Calu3 (cell line): ENCODE results near the gene CNKSR3. TPM values are rescaled to one million over a fixed set of nuclear protein-coding genes. Genes with fewer than 3 reads are reported as not detected.

ENCODE experiments used
- BruUV-seq: library from RNA; stranded (reverse); fragments of 400-500 nt; replicated peaks from 2 replicates; lab custom pipeline; 2021; lab: Mats Ljungman, UMichigan
- CTCF ChIA-PET: fragments of 300-600 bp; sonication (Branson Sonifier 250); formaldehyde crosslinking; loops from one replicate; lab custom pipeline; 2022; ENCODE audit warnings: antibody characterized with exemption; lab: Charles Lee
- DNase-seq: peaks from one replicate; pipeline ENCODE4 v3.0.0; 2022
- H3K27ac Mint-ChIP-seq: one replicate; pipeline ENCODE4 v1.8.0; 2022; ENCODE audit warnings: mixed read lengths; ENCODE audit not compliant: unreplicated experiment
- H3K27me3 Mint-ChIP-seq: one replicate; pipeline ENCODE4 v1.8.0; 2022; ENCODE audit warnings: mixed read lengths; ENCODE audit not compliant: unreplicated experiment
- H3K36me3 Mint-ChIP-seq: one replicate; pipeline ENCODE4 v1.8.0; 2022; ENCODE audit warnings: mild to moderate bottlenecking, moderate library complexity, mixed read lengths; ENCODE audit not compliant: insufficient read depth, unreplicated experiment
- H3K4me1 Mint-ChIP-seq: one replicate; pipeline ENCODE4 v1.8.0; 2022; ENCODE audit warnings: mild to moderate bottlenecking, low read depth, mixed read lengths; ENCODE audit not compliant: unreplicated experiment
- H3K4me3 Mint-ChIP-seq: one replicate; pipeline ENCODE4 v1.8.0; 2022; ENCODE audit warnings: mild to moderate bottlenecking, low read depth, moderate library complexity, mixed read lengths; ENCODE audit not compliant: unreplicated experiment
- H3K9me3 Mint-ChIP-seq: one replicate; pipeline ENCODE4 v1.8.0; 2022; ENCODE audit warnings: low read depth, mixed read lengths; ENCODE audit not compliant: unreplicated experiment
- CTCF ChIP-seq: fragments of 200-600 bp; IDR thresholded peaks from one replicate; pipeline ENCODE4 v1.8.0; 2022; ENCODE audit warnings: antibody characterized with exemption; ENCODE audit not compliant: unreplicated experiment
- intact Hi-C: fragments of 100-400 bp; cut with micrococcal nuclease; formaldehyde crosslinking; loops from one replicate; pipeline ENCODE4 v1.10.0; 2022; ENCODE audit not compliant: unreplicated experiment
- total RNA-seq: library from RNA; stranded (reverse); gene quantifications from 2 replicates; pipeline ENCODE4 v1.2.3, GENCODE V29; 2022

CNKSR3 gene
- total RNA-seq, 1 experiment from 2014 or later, result 4.0 TPM

- H3K9me3 Mint-ChIP-seq, result no peaks in the 10 kb centered on the region
- CTCF ChIA-PET, result no interaction called here
These were observed 129.7 kb downstream of the CNKSR3 start for GRCh38 chr6:154380741-154381140.

GRCh38 chr6:154379585-154379984 lies 130.9 kb downstream of the CNKSR3 start:
- Mint-ChIP-seq H3K27me3 (peaks cover 49% of the 10 kb centered on the region), H3K9me3 (no peaks in the 10 kb centered on the region), H3K27ac (no peak overlapping the region), H3K36me3 (no peaks in the 10 kb centered on the region), H3K4me1 (peaks cover 8% of the 10 kb centered on the region), H3K4me3 (no peak overlapping the region)
- DNase-seq, result no peak
- intact Hi-C loops, result no loop called here
- CTCF ChIA-PET, result no interaction called here
- BruUV-seq, result no TSS peak
- no peak for TF ChIP-seq CTCF

More at GRCh38 chr6:154380741-154381140, 129.7 kb downstream of the CNKSR3 start:
- intact Hi-C loops, result no loop called here
- Mint-ChIP-seq H3K27ac (no peak overlapping the region), H3K4me3 (no peak overlapping the region), H3K36me3 (no peaks in the 10 kb centered on the region), H3K27me3 (peaks cover 55% of the 10 kb centered on the region), H3K4me1 (peaks cover 8% of the 10 kb centered on the region)
- no peak for TF ChIP-seq CTCF
- BruUV-seq, result no TSS peak
- DNase-seq, result no peak

GRCh38 chr6:154378518-154378917 lies 132.0 kb downstream of the CNKSR3 start:
- intact Hi-C loops, result no loop called here
- DNase-seq, result no peak
- Mint-ChIP-seq H3K9me3 (no peaks in the 10 kb centered on the region), H3K4me1 (peaks cover 8% of the 10 kb centered on the region), H3K27me3 (peaks cover 58% of the 10 kb centered on the region), H3K36me3 (no peaks in the 10 kb centered on the region), H3K27ac (no peak overlapping the region), H3K4me3 (no peak overlapping the region)
- CTCF ChIA-PET, result interaction anchor here (0.8 kb wide), 1 partner anchor 13 kb away, joined by 3 read pairs; no protein-coding TSS in a partner anchor
- TF ChIP-seq CTCF, result no peak
- BruUV-seq, result no TSS peak

GRCh38 chr6:154377726-154378125 lies 132.8 kb downstream of the CNKSR3 start:
- TF ChIP-seq CTCF, result no peak
- Mint-ChIP-seq H3K36me3 (no peaks in the 10 kb centered on the region), H3K9me3 (no peaks in the 10 kb centered on the region), H3K4me1 (peaks cover 3% of the 10 kb centered on the region), H3K4me3 (no peak overlapping the region), H3K27ac (no peak overlapping the region), H3K27me3 (peaks cover 64% of the 10 kb centered on the region)
- no TSS peak for BruUV-seq
- no peak for DNase-seq
- CTCF ChIA-PET, result no interaction called here
- intact Hi-C loops, result no loop called here
